DMS153 treated with DMSO at 0.1 percent for 48 hours (cell line): ENCODE measurements around the gene ANGPTL7.
"Not testable (repeated sequence)": the region's sequence is repeated elsewhere in the genome, so short reads cannot be mapped to it uniquely, and the experiment has no call there.

ENCODE experiments used
- DNase-seq: peaks from one replicate; lab custom pipeline; 2025; ENCODE audit not compliant: unreplicated experiment; lab: John Stamatoyannopoulos, UW

Gene ANGPTL7, protein sequence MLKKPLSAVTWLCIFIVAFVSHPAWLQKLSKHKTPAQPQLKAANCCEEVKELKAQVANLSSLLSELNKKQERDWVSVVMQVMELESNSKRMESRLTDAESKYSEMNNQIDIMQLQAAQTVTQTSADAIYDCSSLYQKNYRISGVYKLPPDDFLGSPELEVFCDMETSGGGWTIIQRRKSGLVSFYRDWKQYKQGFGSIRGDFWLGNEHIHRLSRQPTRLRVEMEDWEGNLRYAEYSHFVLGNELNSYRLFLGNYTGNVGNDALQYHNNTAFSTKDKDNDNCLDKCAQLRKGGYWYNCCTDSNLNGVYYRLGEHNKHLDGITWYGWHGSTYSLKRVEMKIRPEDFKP

GRCh38 chr1:11188858-11189451 lies at the start of gene ANGPTL7:
ANGPTL7 (plus strand) TSS chr1:11189355; CDS start chr1:11189580, 225 bp downstream.
- DNase-seq = no peak

DNA sequence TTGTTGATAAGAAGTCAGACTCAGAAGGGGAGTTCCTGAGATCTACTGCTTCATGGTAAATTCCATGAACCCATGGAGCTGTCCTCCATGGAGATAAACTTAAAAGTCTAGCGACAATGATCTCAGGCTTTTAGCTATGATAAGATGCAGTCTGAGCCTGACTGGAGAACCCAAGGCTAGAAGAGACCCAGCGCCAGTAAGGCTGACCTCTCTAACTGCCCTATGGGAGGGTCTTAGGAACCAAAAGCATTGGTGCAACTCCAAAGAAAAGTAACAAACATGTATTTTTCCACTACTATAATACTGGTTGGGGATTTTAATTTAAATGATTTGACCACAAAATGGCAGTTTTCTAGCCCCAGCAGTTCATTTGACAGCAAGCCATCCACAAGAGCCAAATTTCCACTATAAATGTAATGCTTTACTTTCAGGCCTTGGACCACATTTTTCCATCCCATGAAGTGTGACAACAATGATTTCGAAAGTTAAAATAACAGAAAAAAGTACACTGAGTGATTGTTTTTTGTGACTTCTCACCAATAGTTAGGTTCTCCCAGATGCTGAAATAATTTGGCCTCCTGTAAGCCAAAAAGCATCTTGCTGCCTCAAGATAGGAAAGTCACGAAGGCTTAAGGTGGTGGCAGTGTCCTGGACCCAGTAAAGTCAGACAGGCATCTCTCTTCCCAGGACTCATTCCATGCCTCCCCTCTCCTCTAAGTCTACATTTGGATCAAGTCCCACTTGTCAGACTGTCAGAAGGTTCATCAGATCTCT lies 46.4 kb upstream of the ANGPTL7 start:
- DNase-seq = no peak

- DNase-seq = no peak
Observed at GRCh38 chr1:11143401-11143800, 45.8 kb upstream of the ANGPTL7 start.

DNA sequence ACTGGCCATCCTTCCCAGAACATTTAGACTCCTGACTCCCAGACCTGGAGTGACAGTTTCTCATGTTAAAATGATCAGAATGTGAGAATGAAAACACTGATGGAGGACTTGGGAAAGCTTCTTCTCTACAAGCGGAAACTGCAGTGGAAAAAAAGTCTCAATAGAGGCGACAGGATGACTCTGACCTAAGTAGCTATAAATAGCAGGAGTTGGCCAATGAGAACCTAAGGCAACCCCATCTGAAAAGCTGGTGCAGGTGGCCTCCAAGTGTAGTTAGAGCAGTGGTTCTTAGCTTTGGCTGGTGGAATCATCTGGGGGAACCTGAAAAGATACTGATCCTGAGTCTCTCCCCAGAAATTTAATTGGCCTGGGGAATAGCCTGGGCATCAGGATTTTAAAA lies 45.2 kb upstream of the ANGPTL7 start:
- no peak for DNase-seq

DNA sequence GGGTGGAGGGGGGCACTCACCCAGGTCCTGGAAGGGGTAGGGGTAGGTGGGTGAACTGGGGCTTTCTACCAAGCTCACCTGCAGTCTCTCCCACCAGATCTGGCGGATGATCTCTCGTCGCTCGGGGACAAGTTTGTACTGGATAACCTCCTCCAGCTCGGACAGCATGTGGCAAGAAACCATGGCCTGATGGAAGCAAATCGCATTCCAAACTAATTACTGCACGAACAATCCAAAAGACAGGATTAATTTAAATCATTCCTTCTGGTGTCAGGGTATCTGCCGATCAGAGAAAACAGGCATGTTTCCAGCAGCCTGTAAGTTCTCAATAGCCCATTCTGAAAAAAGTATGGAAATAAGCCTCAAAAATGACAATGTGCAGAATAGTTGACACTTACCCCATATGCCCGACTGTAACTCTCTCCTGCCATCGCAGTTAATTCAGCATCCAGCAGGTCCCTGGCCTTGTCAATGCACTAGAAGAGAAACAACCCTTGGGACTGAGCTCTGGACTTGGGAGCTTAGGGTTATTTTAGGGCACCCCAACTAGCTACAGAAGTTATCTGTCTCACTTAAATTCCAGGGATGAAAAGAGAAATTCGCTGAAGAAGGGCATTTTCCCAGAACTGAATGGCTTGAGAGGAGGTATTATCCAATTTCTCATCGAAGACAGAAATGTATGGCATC lies 44.4 kb upstream of the ANGPTL7 start:
- no peak for DNase-seq

DNA sequence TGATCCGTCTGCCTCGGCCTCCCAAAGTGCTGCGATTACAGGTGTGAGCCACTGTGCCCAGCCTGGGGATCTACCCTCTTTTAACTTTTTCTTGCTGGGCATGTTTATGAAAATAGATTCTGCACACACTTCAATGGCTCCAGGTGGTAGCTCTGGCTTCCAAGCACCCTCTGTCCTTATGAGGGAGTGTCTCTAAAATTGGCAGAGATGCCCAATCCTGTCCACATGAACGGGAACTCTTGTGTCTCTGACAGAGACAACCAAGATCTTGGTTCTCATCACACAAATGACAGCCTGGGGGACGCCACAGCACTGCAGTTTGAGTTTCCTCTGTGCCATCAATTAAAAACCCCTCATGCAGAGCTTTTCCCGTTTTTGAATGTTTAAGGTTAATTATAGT lies 43.4 kb upstream of the ANGPTL7 start:
- no peak for DNase-seq

DNA sequence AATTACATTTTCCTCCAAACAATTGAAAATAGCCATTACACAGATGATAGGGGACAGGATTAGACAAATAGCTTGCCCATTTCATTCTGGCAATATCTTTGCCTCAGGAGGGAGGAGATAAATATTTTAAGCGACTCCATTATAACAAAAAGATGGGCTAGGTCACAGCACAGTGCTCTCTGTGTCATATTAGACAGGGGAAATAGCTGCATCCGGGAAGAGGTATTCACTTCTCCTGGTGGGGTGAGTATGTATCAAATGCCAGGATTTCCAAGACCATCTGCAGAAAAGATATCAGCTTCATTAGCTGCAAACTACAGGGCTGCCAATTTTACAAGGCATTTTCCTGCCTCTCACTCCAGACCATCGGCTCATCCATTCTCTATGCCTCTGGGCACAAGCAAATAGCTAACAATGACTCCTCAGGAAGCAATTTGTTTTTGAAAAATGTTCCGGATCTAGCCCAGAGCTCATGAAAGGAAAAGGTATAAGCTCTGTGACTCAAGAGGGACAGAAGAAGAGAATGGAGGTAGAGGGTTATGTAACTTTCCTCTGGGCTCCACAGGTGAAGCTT lies 41.9 kb upstream of the ANGPTL7 start:
- no peak for DNase-seq

DNA sequence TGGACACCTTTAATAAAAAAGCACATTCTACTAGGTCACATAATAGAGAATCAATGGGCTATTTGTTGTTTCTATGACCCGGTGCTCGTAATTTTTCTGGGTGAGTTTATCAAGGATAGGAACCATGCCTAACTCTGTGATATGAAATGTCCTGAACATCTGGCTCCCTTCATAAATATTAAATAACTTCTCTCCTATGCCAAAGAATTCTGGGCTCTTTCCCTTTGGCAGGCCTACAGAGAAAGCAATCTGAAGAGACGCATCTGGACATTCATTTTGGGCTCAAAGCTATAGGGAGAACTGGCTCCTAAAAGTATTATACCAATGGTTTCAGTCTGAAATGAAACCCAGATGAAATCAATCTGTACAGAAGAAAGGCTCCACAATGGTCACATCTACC lies 38.8 kb upstream of the ANGPTL7 start:
- DNase-seq = no peak

- no peak for DNase-seq
Observed at GRCh38 chr1:11151114-11151513, 38.0 kb upstream of the ANGPTL7 start.

DNA sequence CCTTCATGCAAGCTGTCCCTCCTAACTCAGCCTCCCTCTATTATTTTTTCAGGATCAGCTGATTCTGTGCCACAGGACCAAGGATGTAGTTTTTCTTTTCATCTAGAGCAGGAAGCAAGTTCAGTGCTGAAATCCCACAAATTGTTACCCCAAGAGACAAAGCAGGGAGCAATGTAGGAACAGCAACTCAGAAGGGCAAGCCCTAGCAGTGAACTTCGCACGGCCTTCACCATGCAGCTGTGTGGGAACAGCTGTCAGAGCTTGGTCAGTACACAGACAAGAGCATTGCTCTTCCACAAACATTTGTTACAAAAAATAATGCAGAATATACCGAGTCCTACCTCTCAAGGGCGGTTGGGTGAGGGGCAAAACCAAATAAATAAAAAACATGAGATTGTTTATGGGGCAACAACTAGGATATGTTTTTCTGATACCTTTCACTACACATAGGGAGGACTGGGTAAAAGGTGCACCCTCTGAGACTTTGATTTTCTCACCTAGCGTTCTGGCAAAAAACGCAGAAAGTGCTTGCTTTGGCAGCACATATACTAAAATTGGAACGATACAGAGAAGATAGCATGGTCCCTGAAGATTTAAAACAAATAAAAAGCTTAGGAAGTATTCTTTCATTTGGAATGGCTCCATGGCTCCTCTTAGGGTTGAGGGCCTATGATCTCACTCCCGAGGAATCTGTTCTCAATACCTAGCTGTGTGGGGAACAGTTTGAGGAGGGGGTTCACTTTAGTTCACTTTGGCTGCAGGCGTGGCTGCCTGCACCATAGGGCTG lies 37.1 kb upstream of the ANGPTL7 start:
- no peak for DNase-seq

DNA sequence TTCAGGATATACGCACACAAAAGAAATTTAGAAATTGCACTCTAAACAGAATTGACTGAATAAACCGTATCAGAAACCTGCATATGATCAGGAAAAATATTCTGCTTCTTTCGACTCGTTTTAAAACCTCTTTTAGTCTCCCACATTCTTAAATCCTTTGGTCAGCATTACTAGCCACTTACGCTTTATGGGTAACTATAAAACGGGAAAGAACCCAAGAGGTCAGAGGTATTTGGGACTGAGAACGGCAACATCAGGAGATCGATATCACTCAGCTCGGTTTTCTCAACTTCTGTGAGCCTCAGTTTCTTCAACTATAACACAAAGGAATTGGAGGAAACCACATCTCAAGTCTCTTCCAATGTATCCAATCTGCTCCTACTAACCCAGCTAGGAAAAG lies 36.4 kb upstream of the ANGPTL7 start:
- no peak for DNase-seq

DNA sequence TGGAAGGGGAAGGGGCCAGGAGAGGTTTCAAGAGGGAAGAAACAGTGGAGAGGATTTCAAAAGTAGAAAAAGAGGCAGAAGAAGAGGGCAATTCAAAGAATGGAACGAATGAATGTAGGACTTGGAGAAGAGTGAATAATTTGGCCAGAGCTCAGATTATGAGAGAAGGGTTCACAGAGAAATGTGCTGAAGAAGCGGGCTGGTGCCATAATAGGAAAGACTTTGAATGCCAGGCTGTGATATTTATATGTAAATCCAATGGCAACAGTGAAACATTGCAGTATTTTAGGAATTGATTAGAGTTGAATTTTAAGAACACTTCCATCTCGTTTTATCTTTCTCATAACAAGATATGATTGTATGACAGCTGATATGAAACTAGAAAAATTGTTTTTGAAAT lies 36.0 kb upstream of the ANGPTL7 start:
- DNase-seq = no peak

- peak; percentile 62 for DNase-seq
Observed at GRCh38 chr1:11156441-11156840, 32.7 kb upstream of the ANGPTL7 start.

GRCh38 chr1:11156963-11157362 lies 32.2 kb upstream of the ANGPTL7 start:
- DNase-seq = no peak

GRCh38 chr1:11157394-11157793 lies 31.8 kb upstream of the ANGPTL7 start:
- DNase-seq = no peak

GRCh38 chr1:11157867-11158266 lies 31.3 kb upstream of the ANGPTL7 start:
- no peak for DNase-seq

GRCh38 chr1:11158291-11158690 lies 30.9 kb upstream of the ANGPTL7 start:
- no peak for DNase-seq

- DNase-seq = no peak
Observed at GRCh38 chr1:11158720-11159321, 30.3 kb upstream of the ANGPTL7 start.

DNA sequence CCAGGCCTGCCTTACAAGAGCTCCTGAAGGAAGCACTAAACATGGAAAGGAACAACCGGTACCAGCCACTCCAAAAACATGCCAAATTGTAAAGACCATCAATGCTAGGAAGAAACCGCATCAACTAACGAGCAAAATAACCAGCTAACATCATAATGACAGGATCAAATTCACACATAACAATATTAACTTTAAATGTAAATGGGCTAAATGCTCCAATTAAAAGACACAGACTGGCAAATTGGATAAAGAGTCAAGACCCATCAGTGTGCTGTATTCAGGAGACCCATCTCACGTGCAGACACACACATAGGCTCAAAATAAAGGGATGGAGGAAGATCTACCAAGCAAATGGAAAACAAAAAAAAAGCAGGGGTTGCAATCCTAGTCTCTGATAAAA lies 26.4 kb upstream of the ANGPTL7 start:
- DNase-seq = not testable (repeated sequence)

GRCh38 chr1:11166744-11167143 lies 22.4 kb upstream of the ANGPTL7 start:
- not testable (repeated sequence) for DNase-seq
